ENCODE results near the gene PCDHGA1.

The PCDHGA1 gene

GRCh38 chr5:141422742-141423291 lies 92.5 kb downstream of the PCDHGA1 start:
- H3K9ac ChIP-seq (ENCODE audit: low read length): no peak overlapping the region
- no peaks in the 10 kb centered on the region for H3K27me3 ChIP-seq (ENCODE audit: low read depth, low read length)
- no peak overlapping the region for H3K27ac ChIP-seq (ENCODE audit: low read length)
- H3K4me2 ChIP-seq (ENCODE audit: low read length): no peak overlapping the region
- H2AFZ ChIP-seq (ENCODE audit: low read depth, low read length): no peak overlapping the region
- no peaks in the 10 kb centered on the region for H3K4me1 ChIP-seq (ENCODE audit: low read length)
- TF ChIP-seq CTCF (IDR thresholded peaks at IDR 0.05; ENCODE audit: low read depth, low read length) (no peak), EZH2phosphoT487 (IDR thresholded peaks at IDR 0.05; ENCODE audit: low read depth) (no peak)
- H3K36me3 ChIP-seq (replicated peaks; ENCODE audit: low read depth, low read length): no peaks in the 10 kb centered on the region
- H3K4me3 ChIP-seq (ENCODE audit: low read length): no peak overlapping the region
- H4K20me1 ChIP-seq (ENCODE audit: insufficient read depth, low read length): no peaks in the 10 kb centered on the region
- no peaks in the 10 kb centered on the region for H3K79me2 ChIP-seq (ENCODE audit: low read length)
- no peaks in the 10 kb centered on the region for H3K9me3 ChIP-seq (ENCODE audit: insufficient read depth, low read length)

GRCh38 chr5:141427783-141428426 lies 97.6 kb downstream of the PCDHGA1 start:
- H3K4me3 ChIP-seq (ENCODE audit: low read length): no peak overlapping the region
- H3K4me2 ChIP-seq (ENCODE audit: low read length): no peak overlapping the region
- H3K36me3 ChIP-seq (replicated peaks; ENCODE audit: low read depth, low read length): no peaks in the 10 kb centered on the region
- no peaks in the 10 kb centered on the region for H3K9me3 ChIP-seq (ENCODE audit: insufficient read depth, low read length)
- TF ChIP-seq CTCF (IDR thresholded peaks at IDR 0.05; ENCODE audit: low read depth, low read length): no peak
- no peak for TF ChIP-seq EZH2phosphoT487 (IDR thresholded peaks at IDR 0.05; ENCODE audit: low read depth)
- no peaks in the 10 kb centered on the region for H3K4me1 ChIP-seq (ENCODE audit: low read length)
- H3K9ac ChIP-seq (ENCODE audit: low read length): no peak overlapping the region
- no peak overlapping the region for H2AFZ ChIP-seq (ENCODE audit: low read depth, low read length)
- H3K27me3 ChIP-seq (ENCODE audit: low read depth, low read length): no peaks in the 10 kb centered on the region
- no peaks in the 10 kb centered on the region for H3K79me2 ChIP-seq (ENCODE audit: low read length)
- H3K27ac ChIP-seq (ENCODE audit: low read length): no peak overlapping the region
- no peaks in the 10 kb centered on the region for H4K20me1 ChIP-seq (ENCODE audit: insufficient read depth, low read length)

- Histone ChIP-seq H3K9ac (ENCODE audit: low read length) (no peak within 1 kb of the TSS), H2AFZ (ENCODE audit: low read depth, low read length) (no peak within 1 kb of the TSS)
These were observed 100.2 kb downstream of the PCDHGA1 start, which contains the start of gene PCDHGA12 for GRCh38 chr5:141430332-141431113. TSS of gene PCDHGA12 (plus strand) at chr5:141430507. CDS start at chr5:141430760, 253 bp downstream.

More at GRCh38 chr5:141430332-141431113, 100.2 kb downstream of the PCDHGA1 start, which contains the start of gene PCDHGA12:
- Histone ChIP-seq H4K20me1 (ENCODE audit: insufficient read depth, low read length) (no peaks in the 10 kb centered on the region), H3K4me2 (ENCODE audit: low read length) (no peak within 1 kb of the TSS), H3K27me3 (ENCODE audit: low read depth, low read length) (no peaks in the 10 kb centered on the region), H3K36me3 (replicated peaks; ENCODE audit: low read depth, low read length) (no peaks in the 10 kb centered on the region), H3K9me3 (ENCODE audit: insufficient read depth, low read length) (no peaks in the 10 kb centered on the region), H3K4me3 (ENCODE audit: low read length) (no peak within 1 kb of the TSS), H3K79me2 (ENCODE audit: low read length) (no peaks in the 10 kb centered on the region), H3K27ac (ENCODE audit: low read length) (no peak within 1 kb of the TSS), H3K4me1 (ENCODE audit: low read length) (no peaks in the 10 kb centered on the region)
- no peak for TF ChIP-seq EZH2phosphoT487 (IDR thresholded peaks at IDR 0.05; ENCODE audit: low read depth)
- no peak for TF ChIP-seq CTCF (IDR thresholded peaks at IDR 0.05; ENCODE audit: low read depth, low read length)
